ENCODE data around the gene SBNO2.

DNA sequence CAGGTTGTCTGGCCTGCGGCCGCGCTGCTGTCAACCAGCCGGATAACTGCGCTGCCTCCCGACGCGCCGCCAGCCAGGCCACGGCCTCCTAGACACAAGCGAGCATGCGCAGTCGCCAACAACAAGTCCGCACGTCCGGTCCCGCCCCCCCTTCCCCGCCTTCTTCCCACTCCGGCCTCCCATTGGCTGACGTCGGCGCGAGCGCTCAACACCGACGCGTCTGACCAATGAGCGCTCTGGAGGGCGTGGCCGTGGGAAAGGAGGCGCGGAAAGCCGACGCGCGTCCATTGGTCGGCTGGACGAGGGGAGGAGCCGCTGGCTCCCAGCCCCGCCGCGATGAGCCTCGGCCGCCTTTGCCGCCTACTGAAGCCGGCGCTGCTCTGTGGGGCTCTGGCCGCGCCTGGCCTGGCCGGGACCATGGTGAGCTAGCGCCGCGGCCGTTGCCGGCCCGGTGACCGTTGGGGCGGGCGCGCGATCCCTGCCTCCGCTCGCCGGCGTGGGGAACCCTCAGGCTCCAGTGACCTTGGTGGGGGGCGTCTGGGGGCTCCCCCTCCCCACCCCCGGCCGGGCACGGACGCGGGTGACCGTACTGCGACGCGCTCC, 70.3 kb downstream of the SBNO2 start, which contains the start of gene GPX4:
- TF ChIP-seq MAZ (IDR thresholded peaks at IDR 0.05; ENCODE audit: borderline replicate concordance, low read depth, low read length) (peak; percentile 7; the same call in 1 of the 2 replicates), CTCF (conservative IDR thresholded peaks at IDR 0.05; ENCODE audit: low read depth, low read length) (no peak), POLR2A (IDR thresholded peaks at IDR 0.05; ENCODE audit: low read depth, low read length) (peak; percentile 98), CEBPB (IDR thresholded peaks at IDR 0.05; ENCODE audit: low read depth, low read length) (no peak), RCOR1 (IDR thresholded peaks at IDR 0.05; ENCODE audit: insufficient replicate concordance, low read length) (no peak), SMC3 (IDR thresholded peaks at IDR 0.05; ENCODE audit: low read depth, low read length) (no peak)

Data from IMR-90 (cell line).